Measurements from ENCODE around the gene PAX2. TPM values are rescaled to one million over a fixed set of nuclear protein-coding genes. Genes with fewer than 3 reads are reported as not detected.

PAX2 gene
- total RNA-seq, 4 donors from 2014 or later = not detected

- no peak for ATAC-seq
- 88 to 100% methylated on average over 1 of the region's 2 CpGs for WGBS, 2 donors (ENCODE audit: low coverage in 1 of 2)
- no peak overlapping the region for H3K4me3 ChIP-seq
- no peaks in the 10 kb centered on the region for H3K4me1 ChIP-seq
- H3K27ac ChIP-seq = no peak overlapping the region
- no peaks in the 10 kb centered on the region for H3K9me3 ChIP-seq
- TF ChIP-seq POLR2A (IDR thresholded peaks at IDR 0.05) = no peak
- TF ChIP-seq POLR2AphosphoS5 (IDR thresholded peaks at IDR 0.05) = no peak
- no peak for TF ChIP-seq CTCF (IDR thresholded peaks at IDR 0.05)
- TF ChIP-seq EP300 (IDR thresholded peaks at IDR 0.05) = no peak
- no peaks in the 10 kb centered on the region for H3K36me3 ChIP-seq
- H3K27me3 ChIP-seq = peaks cover 61% of the 10 kb centered on the region
These were observed 34.9 kb downstream of the PAX2 start for GRCh38 chr10:100780324-100780723.

GRCh38 chr10:100781145-100781665, 35.8 kb downstream of the PAX2 start:
- H3K4me3 ChIP-seq = no peak overlapping the region
- H3K27ac ChIP-seq = no peak overlapping the region
- no peak for ATAC-seq
- no peaks in the 10 kb centered on the region for H3K36me3 ChIP-seq
- no peak for TF ChIP-seq EP300 (IDR thresholded peaks at IDR 0.05)
- TF ChIP-seq CTCF (IDR thresholded peaks at IDR 0.05) = no peak
- TF ChIP-seq POLR2A (IDR thresholded peaks at IDR 0.05) = no peak
- no peak for TF ChIP-seq POLR2AphosphoS5 (IDR thresholded peaks at IDR 0.05)
- H3K27me3 ChIP-seq = peaks cover 70% of the 10 kb centered on the region
- no peaks in the 10 kb centered on the region for H3K9me3 ChIP-seq
- 51 to 75% methylated on average over 2 to 7 of the region's 11 CpGs for WGBS, 2 donors (ENCODE audit: low coverage in 1 of 2)
- H3K4me1 ChIP-seq = no peaks in the 10 kb centered on the region

- no peak for ATAC-seq
- H3K36me3 ChIP-seq = no peaks in the 10 kb centered on the region
- peaks cover 71% of the 10 kb centered on the region for H3K27me3 ChIP-seq
- WGBS, 2 donors (ENCODE audit: low coverage in 1 of 2) = 63 to 82% methylated on average over 5 to 6 of the region's 13 CpGs
- no peak overlapping the region for H3K4me3 ChIP-seq
- no peaks in the 10 kb centered on the region for H3K4me1 ChIP-seq
- no peak overlapping the region for H3K27ac ChIP-seq
- TF ChIP-seq POLR2AphosphoS5 (IDR thresholded peaks at IDR 0.05) (no peak), EP300 (IDR thresholded peaks at IDR 0.05) (no peak), POLR2A (IDR thresholded peaks at IDR 0.05) (no peak), CTCF (IDR thresholded peaks at IDR 0.05) (no peak)
- no peaks in the 10 kb centered on the region for H3K9me3 ChIP-seq
These were observed 37.3 kb downstream of the PAX2 start for GRCh38 chr10:100782461-100783244.

GRCh38 chr10:100784126-100784525, 38.7 kb downstream of the PAX2 start:
- Histone ChIP-seq H3K4me3 (no peak overlapping the region), H3K27me3 (peaks cover 65% of the 10 kb centered on the region), H3K4me1 (no peaks in the 10 kb centered on the region), H3K9me3 (no peaks in the 10 kb centered on the region), H3K27ac (no peak overlapping the region), H3K36me3 (no peaks in the 10 kb centered on the region)
- no peak for ATAC-seq
- 70% methylated on average over 3 of the region's 3 CpGs; no CpG with 5 or more reads in 1 of the 2 donors for WGBS, 2 donors (ENCODE audit: low coverage in 1 of 2)
- TF ChIP-seq EP300 (IDR thresholded peaks at IDR 0.05) (no peak), POLR2A (IDR thresholded peaks at IDR 0.05) (no peak), CTCF (IDR thresholded peaks at IDR 0.05) (no peak), POLR2AphosphoS5 (IDR thresholded peaks at IDR 0.05) (no peak)

GRCh38 chr10:100786591-100786990, 41.2 kb downstream of the PAX2 start:
- Histone ChIP-seq H3K4me1 (peaks cover 0 to 13% (median 0%) of the 10 kb centered on the region in 3 donors), H3K9me3 (no peaks in the 10 kb centered on the region), H3K27me3 (peaks cover 49% of the 10 kb centered on the region), H3K27ac (no peak overlapping the region), H3K4me3 (no peak overlapping the region), H3K36me3 (no peaks in the 10 kb centered on the region)
- 85 to 95% methylated on average over 4 of the region's 6 CpGs for WGBS, 2 donors (ENCODE audit: low coverage in 1 of 2)
- ATAC-seq = no peak
- no peak for TF ChIP-seq EP300 (IDR thresholded peaks at IDR 0.05)
- no peak for TF ChIP-seq POLR2AphosphoS5 (IDR thresholded peaks at IDR 0.05)
- TF ChIP-seq POLR2A (IDR thresholded peaks at IDR 0.05) = no peak
- TF ChIP-seq CTCF (IDR thresholded peaks at IDR 0.05) = no peak
